ENCODE data around the gene PCDHGC5.

The PCDHGC5 gene

DNA sequence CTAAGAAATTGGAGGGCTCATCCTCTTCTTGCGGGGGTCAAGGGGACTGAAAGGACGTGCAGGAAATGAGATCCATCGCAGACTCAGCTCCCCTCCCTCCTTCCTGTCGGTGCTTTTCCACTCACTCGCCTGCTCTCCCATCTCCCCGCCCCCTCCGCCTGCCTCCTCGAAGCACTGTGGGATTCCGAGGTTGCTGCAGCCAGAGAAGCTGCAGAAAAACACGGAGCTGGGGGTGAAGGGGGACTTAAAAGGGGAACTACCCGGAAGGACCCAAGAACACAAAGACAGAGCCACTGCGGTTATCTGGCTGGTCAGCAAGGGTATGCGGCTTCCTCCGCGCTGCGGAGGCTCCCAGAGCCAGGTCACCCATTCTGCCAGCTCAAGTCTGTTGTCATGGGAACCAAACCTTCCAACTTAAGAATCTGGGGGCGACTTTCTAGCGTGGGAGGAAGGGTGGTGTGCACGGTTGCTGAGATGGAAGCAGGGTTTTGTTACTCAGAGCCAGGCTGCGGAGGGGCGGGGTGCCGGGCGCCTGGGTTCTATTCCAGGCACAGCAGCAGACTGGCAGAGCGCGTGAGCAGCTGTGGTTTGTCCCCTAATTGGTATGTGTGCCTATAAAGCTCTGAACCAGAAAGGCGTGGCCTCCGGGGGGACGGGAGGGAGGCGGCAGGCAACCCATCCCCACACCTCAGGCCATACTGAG is 24.9 kb downstream of the PCDHGC5 start:
- DNase-seq: peak; percentile 36

DNA sequence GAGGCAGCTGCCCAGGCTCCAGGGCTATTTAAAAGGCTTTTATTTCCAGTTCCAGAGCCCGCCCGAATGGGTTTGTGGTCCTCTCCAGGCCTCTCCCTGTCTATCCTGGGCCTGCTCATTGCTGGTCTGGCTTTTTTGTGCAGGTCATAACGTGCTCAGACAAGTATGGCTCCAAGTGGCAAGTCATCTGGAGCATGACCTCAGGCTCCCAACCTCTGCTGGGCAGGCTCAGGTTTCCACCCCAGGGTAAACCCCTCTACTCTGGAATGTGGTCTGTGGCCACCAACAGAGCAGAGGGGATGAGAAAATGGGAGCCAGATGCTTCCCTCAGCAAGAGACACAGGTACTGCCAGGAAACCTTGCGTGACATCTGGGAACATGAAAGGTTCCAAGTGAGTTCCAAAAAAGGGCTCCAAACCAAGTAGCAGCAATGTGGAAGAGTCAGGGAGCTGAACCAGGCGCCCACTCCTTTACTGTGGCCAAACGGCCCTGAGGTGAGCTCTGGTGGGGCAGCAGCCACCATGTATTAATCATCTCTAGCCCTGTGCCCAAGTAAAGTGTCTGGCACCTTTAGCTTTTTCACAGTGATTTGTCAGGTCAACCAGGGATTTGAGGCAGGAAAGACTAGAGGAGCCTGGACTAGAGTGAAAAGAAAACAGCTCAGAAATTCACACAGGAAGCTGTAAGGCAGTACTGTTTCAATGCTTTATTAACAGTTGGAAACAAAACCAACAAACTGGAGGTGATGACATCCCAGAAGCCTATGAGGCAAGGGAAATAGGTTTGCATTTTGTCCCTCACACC is 25.7 kb downstream of the PCDHGC5 start:
- DNase-seq: no peak

DNA sequence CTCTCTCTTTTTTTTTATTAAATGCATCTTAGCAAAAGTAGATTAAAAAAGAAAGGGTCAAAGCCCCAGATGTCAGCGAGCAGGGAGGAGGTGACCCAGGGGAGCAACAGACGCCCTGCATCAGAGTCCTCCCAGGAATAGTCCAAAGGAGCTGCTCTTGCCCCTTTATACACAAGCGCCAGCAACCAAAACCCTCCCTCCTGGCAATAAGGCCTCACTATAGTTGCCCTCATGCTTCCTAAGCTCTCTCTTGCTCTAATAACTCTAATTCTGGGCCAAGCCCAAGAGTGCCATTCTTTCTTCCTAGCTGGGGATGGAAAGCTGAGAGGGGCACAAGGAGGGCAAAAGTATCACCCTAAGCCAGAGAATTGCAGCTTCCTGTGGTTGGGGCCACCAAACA is 26.3 kb downstream of the PCDHGC5 start:
- no peak for DNase-seq

DNA sequence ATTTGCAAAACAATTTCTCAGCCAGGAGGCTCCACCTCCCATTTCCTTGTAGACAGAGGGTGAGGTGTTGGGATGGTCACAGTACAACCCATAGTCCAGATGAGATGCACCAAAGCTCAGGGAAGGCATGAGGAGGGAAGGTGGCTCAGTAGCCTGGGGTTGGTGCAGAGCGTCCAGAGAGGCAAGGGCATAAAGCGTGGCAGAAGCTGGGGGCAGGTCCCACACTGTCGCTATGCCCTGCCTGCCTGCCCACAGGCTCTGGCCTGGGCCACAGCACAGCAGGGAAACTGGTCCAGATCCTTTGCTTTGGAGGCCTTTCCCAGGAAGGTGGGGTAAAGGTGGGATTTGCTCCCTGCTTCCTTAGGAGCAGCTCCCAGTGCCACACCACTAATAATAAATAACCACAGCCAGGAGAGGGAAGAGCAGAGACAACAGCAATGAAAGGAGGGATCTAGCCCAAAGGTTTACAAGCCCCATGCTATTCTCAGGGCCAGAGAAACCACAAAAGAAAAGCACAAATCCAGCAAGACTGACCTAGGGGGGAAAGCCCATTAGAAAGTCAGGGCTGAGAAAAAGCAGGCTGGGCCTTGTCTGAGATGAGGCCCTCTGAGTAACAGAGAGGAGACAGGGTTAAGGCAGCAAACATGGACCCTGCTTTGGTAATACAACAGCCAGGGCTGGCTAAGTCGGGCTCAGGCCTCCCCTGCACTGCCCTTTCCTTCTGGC is 27.2 kb downstream of the PCDHGC5 start:
- DNase-seq: no peak

DNA sequence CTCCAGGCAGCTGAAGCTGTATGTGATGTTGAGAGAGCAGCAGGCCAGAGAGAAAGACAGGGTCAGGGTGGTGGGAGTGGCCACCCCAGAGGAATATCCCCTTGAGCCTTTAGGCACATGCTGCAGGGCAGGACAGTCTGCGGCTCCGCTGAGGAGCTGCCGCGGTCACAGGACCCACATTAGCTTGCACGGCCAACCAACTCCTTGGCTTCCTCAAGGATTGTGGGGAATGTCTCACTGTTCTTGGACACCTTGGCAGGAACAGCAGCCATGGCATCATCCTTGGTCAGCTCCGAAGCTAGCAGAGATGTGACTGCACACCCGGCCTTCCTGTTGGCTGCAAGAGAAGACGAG is 27.8 kb downstream of the PCDHGC5 start:
- DNase-seq: no peak

DNA sequence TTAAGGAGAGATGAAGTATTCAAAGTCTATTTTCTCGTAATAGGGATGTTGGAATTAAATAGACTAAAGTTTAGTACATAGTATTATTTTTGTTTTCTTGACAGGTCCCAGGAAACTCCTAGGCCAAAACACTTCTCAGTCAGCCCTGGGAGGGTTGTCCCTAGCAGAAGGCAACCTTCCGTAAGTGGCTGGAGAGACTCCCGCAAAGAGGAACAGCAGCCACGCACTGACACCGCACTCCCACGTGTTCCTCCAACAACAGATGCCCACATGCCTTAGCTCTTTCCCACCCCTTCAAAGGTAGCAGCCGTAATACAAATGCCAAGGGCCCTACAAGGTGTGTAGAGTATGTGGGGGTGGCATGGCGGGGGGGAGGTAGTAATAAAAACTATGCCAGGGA is 28.4 kb downstream of the PCDHGC5 start:
- no peak for DNase-seq

DNA sequence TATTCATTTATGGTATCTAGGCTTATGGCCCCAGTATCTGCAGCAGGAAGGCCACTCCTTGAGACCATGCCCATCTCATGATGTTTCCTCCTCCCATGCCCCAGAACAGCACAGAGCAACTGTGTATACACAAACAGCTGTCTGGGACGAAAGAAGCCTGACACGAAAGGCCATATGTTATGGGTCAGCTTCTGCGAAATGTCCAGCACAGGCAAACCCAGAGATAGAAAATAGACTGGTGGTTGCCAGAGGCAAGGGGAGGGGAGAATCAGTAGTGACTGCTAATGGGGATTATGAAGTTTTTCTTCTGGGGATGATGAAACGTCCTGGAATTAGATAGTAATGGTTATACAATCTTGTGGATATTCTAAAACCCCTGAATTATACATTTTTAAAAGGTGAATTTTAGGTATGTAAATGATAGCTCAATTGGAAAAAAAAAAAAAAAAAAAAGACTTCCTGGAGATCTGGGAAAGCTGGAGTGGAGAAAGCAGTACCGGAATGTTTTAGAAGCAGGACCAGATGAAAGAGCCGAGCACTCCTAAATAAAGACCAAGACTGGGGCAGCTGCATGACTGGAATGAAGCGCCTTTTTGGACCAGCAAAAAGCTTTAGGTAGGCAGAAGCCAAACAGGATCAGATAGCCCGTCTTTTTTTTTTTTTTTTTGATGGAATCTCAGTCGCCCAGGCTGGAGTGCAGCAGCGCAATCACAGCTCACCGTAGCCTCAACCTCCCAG is 29.2 kb downstream of the PCDHGC5 start:
- no peak for DNase-seq

DNA sequence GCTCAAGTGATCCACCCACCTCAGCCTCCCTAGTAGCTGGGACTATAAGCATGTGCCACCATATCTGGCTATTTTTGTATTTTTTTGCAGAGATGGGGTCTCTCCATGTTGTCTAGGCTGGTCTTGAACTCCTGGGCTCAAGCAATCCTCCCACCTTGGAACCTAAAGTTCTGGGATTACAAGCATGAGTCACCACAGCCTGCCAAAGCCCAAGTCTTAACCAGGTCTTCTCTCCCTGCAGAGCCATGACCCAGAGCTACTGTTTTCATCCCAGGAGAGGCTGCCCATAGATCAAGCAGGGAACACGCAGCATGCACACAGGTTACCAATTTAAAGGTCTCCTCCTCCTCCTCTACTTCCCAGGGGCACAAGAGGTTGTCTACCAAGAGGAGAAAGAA is 29.7 kb downstream of the PCDHGC5 start:
- DNase-seq: no peak

DNA sequence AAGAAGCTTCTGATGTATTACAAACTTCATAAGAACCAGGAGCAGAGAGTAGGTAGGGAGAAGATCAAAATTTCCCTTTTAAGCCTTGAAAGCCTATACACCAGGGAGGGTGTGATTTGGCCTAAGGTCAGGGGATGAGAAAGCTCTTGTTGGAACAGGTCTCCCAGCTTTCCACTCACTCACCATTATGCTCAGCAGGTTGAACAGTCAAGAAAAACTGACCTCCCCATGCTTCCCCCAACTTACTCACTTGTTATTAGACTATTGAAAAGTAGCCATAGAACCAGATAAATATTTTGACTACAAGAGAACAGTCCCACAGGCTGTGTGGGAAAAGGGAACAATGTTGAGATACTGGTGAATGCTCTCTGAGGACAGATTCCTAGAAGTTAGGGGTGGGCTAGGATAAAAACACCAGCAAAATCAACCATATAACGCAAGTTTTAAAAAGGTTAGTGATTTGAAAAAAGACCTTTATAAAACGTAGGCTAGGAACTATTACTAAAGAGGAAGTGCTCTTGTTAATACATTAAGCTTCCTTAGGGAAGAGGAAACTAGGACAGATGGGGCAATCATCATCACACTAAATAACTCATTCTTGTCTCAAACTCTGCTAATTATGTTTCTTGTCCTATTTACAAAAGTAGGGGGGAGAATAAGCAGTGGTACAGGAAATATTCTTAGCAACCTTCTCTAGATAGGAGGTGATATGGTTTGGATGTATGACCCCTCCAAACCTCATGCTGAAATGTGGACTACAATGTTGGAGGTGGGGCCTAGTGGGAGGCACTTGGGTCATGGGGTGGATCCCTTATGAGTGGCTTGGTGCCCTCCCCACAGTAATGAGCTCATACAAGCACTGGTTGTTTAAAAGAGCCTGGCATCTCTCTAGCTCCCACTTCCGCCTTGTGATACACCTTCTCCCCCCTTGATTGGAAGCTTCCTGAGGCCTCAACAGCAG is 31.0 kb downstream of the PCDHGC5 start:
- no peak for DNase-seq

DNA sequence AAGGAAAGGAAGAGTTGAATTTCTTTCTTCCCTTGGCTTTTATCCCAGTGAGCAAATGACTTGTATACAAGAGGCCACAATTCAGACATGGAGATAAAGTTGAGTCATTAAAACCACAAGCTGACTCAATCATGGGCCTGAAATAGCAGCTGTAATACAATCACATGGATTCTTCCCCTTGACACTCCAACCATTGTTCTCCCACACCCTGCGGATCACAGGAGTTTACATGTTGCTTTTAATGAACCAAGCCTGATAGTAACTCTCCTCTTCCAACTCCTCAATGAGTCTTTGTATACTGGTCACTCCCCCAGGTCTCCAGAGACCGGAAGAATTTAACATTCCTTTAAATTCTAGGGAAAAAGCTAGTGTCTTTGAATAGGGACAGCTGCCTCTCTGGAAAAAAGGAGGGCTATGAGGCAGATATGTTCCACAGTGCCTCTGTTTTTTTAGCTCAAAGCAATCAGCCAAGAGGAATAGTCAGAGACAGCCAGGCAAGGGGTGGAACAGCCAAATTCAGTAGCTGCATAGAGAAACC is 32.4 kb downstream of the PCDHGC5 start:
- DNase-seq: no peak

DNA sequence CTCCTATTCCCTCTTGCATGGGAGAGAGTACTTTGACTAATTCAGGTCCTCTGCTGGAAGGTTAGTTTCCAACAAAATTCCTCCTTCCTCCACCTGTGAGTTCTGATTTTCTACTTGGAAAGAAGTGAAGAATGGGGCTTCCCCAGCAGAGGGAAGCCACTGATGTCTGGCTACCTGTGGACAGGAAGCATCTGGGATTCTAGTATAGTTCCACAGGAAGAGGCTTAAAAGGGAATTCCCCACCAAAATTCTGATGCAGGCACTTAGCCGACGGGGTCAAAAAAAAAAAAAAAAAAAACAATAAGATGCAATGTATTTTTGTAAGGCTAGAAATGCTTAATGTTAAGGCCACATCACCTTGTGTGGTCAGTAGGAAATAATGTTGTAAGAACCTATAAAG is 33.4 kb downstream of the PCDHGC5 start:
- DNase-seq: no peak

DNA sequence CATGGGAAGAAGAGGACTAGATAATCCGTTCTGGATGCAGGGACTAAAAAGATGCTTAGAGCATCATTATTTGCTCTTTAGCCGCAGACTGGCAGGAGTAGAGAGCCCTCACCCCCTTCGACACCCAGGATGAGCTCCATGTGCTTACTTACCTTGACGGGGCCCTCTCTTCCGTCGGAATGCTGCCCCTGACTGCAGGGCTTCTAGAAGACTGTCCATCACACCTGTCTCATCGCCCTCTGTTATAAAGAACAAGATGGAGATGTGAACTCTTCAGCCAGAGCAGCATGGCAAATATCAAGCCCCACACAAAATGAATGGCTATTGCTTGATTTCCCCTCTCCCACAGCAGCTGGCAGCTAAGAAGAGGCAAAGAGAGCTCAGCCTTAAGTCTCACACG is 35.1 kb downstream of the PCDHGC5 start:
- DNase-seq: no peak

DNA sequence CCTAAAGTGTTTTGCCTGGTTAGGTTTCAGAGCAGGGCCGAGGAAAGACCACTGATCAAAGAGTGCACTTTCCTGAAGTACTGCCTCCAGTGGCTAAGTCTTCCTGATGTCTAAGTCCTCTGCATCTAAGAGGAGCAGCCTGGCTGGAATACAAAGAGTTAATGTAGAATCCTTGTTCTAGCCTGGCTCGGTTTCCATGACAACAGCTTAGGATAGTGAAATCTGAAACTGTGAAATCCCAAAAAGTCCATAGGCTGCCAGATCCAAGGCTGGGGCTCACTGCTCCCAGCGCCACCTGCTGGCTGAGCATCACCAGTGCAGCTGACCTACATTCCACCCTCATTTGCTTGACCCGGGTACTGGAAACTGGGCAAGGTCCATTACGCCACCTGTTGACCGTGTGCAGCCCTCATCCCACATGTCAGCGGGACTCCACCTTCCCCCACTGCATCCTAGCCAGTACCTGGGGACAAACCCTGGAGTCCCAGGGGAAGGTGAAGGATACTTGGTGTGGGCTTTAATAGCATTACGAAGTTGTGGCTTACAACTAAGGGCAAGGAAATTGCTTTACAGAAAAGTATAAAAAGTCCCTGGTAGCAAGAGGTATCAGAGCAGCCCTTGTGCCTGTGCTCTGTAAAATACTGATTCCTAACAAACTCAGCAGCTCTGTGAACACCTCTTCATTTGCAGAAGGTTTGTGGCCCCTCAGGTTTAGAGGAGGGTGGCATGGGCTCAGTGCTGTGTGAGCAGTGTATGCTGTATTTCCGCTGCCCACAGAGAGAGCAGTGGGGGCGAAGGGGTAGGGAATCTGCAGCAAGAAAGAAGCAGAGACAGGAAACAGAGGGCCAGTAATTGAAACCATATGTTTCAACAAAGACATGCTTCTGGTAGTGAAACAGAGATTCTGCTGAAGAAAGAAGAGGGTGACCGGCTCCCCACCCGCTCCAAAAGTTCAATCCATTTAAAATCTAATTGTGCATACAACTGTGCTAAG is 36.0 kb downstream of the PCDHGC5 start:
- DNase-seq: peak; percentile 82

DNA sequence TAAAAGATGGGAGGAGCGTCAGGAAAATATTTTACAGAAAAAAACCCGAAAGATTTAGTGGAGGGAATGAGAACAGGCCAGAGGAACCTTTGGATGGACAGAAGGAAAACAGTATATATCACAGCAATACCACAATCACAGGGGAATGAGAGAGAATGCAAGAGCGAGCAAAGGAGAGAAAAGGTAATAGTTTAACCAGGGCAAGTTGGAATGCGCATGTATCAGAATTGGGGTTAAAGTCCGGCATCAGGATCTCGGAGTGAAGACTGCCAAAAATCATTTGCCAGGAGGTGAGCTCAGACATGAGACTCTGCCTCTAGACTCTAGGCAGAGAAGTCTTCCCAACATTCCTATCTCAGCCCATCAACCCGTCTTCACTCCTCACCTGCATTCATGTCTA is 36.8 kb downstream of the PCDHGC5 start:
- no peak for DNase-seq

DNA sequence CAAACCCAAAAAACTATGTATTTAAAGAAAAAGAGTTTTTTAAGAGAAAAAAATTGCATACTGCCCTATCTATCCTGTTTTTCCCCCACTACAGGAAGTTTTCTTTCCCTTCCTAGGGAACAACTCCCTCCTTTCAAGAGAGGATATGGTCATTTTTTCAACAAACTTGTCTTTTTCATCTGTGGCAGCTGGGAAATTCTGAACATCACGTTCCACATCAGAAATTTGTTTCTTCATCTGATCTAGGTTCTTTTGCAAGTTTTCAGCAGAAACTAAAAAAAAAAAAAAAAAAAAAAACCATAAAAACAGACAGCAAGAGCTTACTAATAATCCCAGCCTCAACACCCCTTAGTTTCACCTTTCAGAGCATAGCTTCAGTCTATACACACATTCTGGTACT is 38.5 kb downstream of the PCDHGC5 start:
- no peak for DNase-seq

DNA sequence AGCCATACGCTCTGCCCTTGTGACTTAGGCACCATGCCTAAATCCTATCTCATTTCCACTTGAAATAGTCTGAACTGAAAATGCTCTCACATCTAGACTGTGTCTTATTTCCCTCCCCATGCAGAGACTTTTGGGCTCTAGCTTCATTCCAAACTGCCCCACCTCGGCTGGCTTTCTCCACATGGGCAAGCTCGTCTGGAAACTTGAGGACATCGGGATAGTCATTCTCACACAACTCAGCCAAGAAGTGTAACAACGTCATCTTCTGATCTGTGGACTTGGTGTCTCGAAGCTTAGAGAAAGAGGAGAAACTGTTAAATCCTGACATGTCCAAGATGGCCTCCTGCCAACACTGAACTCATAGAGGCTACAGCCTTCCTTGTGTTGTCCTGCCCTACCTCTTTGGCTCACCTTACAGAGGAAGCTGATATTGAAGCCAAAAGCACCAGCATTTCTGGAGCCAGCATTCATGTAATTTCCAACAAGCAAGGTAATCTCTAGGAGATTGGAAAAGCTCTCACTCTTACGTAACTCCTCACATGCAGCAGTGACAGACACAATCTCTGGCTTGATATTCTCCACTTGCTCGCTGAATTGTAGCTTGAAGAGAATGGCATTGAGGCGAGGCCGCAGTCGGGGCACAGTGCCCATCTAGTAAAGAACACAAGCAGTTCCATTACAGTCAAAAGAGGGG is 39.6 kb downstream of the PCDHGC5 start:
- no peak for DNase-seq

DNA sequence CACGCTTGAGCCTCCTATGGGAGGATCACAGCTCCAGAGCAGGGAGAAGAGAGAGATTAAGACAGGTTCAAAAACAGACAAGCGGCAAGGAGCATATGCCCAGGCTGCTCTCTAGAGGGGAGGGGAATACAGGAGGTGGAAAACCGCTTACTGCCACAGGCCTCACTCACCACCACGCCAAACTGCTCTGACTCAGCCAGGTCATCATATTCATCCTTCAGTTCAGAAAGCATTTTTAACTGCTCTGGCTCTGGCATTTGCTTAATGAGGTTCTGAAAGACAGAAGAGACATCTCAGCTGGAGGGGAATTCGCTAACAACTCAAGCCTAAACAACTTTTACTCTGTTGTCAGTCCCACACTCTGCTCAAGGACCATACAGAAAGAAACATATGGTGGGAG is 40.1 kb downstream of the PCDHGC5 start:
- DNase-seq: no peak

DNA sequence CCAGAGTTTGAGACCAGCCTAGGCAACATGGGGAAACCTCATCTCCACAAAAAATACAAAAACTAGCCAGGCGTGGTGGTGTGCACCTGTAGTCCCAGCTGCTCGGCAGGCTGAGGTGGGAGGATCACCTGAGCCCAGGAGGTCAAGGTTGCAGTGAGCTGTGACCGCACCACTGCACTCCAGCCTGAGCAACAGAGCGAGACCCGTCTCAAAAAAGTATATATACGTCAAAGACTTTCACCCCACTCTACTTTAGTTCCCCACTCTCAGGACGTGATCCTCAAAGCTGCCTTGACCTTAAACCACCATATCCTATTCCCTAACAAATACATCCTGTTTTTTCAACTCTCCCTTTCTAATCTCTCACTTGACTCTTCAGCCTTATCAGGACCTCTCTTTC is 41.0 kb downstream of the PCDHGC5 start:
- no peak for DNase-seq

DNA sequence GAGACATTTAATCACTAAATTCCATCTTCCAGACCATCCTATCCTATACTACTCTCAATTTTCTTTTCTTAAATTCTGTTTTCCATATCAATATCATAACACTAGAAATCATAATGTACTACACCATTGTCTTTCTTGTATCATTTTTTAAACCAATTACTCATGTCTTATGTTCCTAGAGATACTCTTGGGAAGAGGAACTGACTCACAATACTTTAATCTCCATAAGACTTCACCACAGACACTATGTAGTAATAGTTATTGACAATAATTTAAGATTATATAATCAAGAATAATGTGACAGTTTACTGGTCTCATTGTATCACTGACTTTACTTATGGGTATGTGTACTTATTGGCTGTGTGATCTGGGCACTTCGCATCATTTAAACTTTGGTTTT is 43.8 kb downstream of the PCDHGC5 start:
- DNase-seq: no peak

DNA sequence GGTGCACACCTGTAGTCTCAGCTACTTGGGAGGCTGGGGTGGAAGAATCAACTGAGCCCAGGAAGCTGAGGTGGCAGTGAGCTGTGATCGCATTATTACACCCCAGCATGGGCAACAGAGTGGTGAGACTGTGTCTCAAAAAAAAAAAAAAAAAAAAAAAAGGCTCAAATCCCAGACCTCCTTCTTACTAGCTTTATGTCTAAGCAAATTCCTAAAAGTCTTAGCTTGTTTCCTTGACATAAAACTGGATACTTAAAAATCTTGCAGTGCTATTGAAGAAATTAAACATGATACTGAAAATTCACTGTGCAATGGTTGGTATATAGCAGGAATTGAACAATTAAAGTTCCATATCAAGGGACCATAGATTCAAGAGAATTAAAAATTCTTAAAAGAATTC is 45.0 kb downstream of the PCDHGC5 start:
- DNase-seq: no peak
